ENCODE data around the gene DOCK9.
"Not testable (repeated sequence)": the region's sequence is repeated elsewhere in the genome, so short reads cannot be mapped to it uniquely, and the experiment has no call there.

DOCK9 gene

DNA sequence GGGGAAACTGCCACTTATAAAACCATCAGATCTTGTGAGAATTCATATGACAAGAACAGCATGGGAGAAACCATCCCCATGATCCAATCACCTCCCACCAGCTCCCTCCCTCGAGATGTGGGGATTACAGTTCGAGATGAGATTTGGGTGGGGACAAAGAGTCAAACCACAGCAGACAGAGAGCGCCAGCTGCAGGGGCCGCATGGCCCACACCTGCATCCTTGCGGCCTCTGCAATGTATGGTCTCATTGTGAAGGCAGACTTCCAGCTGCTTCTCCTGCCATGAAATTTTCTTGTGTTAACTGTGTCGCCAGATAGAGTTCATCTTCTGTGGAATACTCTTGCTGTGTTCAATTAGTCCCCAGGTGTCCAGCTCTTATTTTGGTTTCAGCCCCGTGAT, 208.1 kb downstream of the DOCK9 start:
- Histone ChIP-seq H3K27me3 (ENCODE audit: control insufficient read depth in 2 of 2, insufficient read depth in 2 of 2, low read length in 2 of 2) (no peaks in the 10 kb centered on the region), H3K9me3 (ENCODE audit: control insufficient read depth in 2 of 2, low read length in 2 of 2) (peaks cover 0 to 4% of the 10 kb centered on the region in 2 donors), H3K36me3 (ENCODE audit: control insufficient read depth in 2 of 2, insufficient read depth in 2 of 2, low read length in 2 of 2) (no peaks in the 10 kb centered on the region), H3K4me3 (ENCODE audit: low read length in 2 of 2) (no peak overlapping the region), H3K4me1 (ENCODE audit: control insufficient read depth in 2 of 2, insufficient read depth in 2 of 2, low read length in 2 of 2) (peaks cover 3 to 9% of the 10 kb centered on the region in 2 donors), H3K9ac (ENCODE audit: low read depth in 1 of 2, low read length in 2 of 2) (no peak overlapping the region), H3K27ac (ENCODE audit: low read depth in 2 of 2, low read length in 2 of 2) (no peak overlapping the region)

DNA sequence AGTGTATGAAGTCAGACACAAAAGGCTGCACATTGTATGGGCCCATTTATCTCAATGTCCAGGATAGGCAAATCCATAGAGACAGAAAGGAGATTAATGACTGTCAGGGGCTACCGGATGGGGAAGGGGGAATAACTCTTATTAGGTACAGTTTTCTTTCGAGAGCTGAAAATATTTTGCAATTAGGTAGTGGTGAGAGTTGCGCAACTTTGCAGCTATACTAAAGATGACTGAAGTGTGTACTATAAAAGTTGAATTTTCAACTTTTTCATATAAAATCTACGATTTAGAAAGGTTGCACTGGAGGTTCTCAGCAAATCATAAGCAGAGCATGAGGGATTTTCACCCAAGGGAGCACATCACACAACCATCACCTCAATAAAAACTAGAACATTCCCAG, 209.3 kb downstream of the DOCK9 start:
- H3K4me3 ChIP-seq (ENCODE audit: low read length in 2 of 2) = no peak overlapping the region
- no peaks in the 10 kb centered on the region for H3K36me3 ChIP-seq (ENCODE audit: control insufficient read depth in 2 of 2, insufficient read depth in 2 of 2, low read length in 2 of 2)
- H3K27me3 ChIP-seq (ENCODE audit: control insufficient read depth in 2 of 2, insufficient read depth in 2 of 2, low read length in 2 of 2) = no peaks in the 10 kb centered on the region
- H3K4me1 ChIP-seq (ENCODE audit: control insufficient read depth in 2 of 2, insufficient read depth in 2 of 2, low read length in 2 of 2) = peaks cover 3 to 9% of the 10 kb centered on the region in 2 donors
- peaks cover 0 to 4% of the 10 kb centered on the region in 2 donors for H3K9me3 ChIP-seq (ENCODE audit: control insufficient read depth in 2 of 2, low read length in 2 of 2)
- H3K9ac ChIP-seq (ENCODE audit: low read depth in 1 of 2, low read length in 2 of 2) = no peak overlapping the region
- no peak overlapping the region for H3K27ac ChIP-seq (ENCODE audit: low read depth in 2 of 2, low read length in 2 of 2)

DNA sequence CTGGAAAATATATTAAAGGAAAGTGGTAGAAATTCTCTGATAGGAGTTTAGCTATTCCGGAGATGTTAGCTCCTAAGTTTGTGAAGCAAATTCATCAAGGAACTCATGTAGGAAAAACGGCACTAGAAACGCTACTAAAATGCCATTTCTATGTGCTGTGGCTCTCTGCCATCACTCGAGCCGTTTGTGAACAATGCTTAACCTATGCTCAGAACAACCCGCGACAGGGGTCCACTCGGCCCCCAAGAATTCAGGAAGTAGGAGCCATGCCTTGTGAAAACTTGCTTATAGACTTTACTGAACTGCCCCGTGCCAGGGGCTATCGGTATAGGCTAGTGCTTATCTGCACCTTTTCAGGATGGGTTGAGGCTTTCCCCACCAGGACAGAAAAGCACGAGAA, 211.2 kb downstream of the DOCK9 start:
- Histone ChIP-seq H3K4me3 (ENCODE audit: low read length in 2 of 2) (no peak overlapping the region), H3K9ac (ENCODE audit: low read depth in 1 of 2, low read length in 2 of 2) (no peak overlapping the region), H3K27ac (ENCODE audit: low read depth in 2 of 2, low read length in 2 of 2) (no peak overlapping the region)

DNA sequence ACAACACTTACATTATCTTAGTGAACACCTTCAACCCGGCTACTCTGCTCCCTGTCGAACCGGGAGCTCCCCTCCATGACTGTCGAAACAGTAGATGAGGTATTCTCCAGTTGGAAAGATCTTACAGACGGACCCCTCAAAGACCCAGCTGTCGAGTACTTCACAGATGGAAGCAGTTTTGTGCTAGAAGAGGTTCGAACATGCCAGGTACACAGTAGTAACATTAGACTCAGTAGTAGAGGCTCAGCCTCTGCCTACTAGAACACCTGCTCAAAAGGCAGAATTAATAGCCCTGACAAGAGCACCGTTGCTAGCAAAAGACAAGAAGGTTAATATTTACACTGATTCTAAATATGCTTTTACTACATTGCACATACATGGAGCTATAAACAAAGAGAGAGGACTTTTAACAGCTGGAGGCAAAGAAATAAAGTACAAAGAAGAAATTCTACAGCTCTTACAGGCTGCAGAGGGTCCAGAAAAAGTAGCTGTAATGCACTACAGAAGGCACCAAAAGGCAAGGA, 211.8 kb downstream of the DOCK9 start:
- Histone ChIP-seq H3K27me3 (ENCODE audit: control insufficient read depth in 2 of 2, insufficient read depth in 2 of 2, low read length in 2 of 2) (no peaks in the 10 kb centered on the region), H3K36me3 (ENCODE audit: control insufficient read depth in 2 of 2, insufficient read depth in 2 of 2, low read length in 2 of 2) (no peaks in the 10 kb centered on the region), H3K9ac (ENCODE audit: low read depth in 1 of 2, low read length in 2 of 2) (no peak overlapping the region), H3K9me3 (ENCODE audit: control insufficient read depth in 2 of 2, low read length in 2 of 2) (peaks cover 0 to 4% of the 10 kb centered on the region in 2 donors), H3K4me3 (ENCODE audit: low read length in 2 of 2) (peak overlapping the region in 1 of 2 donors; percentile 13), H3K27ac (ENCODE audit: low read depth in 2 of 2, low read length in 2 of 2) (no peak overlapping the region), H3K4me1 (ENCODE audit: control insufficient read depth in 2 of 2, insufficient read depth in 2 of 2, low read length in 2 of 2) (peaks cover 0 to 5% of the 10 kb centered on the region in 2 donors)

More for the DNA sequence above, 211.2 kb downstream of the DOCK9 start:
- Histone ChIP-seq H3K4me1 (ENCODE audit: control insufficient read depth in 2 of 2, insufficient read depth in 2 of 2, low read length in 2 of 2) (peaks cover under 1 to 6% of the 10 kb centered on the region in 2 donors), H3K36me3 (ENCODE audit: control insufficient read depth in 2 of 2, insufficient read depth in 2 of 2, low read length in 2 of 2) (no peaks in the 10 kb centered on the region), H3K9me3 (ENCODE audit: control insufficient read depth in 2 of 2, low read length in 2 of 2) (peaks cover 0 to 4% of the 10 kb centered on the region in 2 donors), H3K27me3 (ENCODE audit: control insufficient read depth in 2 of 2, insufficient read depth in 2 of 2, low read length in 2 of 2) (no peaks in the 10 kb centered on the region)

DNA sequence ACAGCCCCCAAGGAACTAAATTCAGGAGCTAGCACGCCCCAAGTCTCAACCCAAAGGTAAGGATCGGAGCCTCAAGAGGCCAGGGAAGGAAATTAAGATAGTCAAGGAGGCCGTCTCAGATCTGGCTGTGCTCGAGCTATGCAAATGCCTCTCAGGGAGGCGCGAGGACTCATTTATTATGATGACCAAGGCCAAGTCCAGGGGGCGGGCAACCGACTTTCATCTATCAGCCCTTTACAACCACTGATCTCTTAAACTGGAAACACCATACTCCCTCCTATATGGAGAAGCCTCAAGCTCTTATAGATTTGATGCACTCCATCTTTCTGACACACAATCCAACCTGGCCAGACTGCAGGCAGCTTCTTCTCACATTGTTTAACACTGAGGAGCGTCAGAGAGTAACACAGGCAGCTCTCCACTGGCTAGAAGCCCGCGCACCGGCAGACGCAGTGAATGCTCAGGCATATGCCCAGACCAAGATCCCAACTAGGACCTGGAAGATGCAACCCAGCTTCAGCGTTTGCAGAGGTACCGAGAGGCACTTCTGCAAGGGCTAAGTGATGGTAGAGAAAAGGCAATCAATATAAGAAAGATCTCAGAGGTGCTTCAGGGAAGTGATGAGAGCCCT, 215.8 kb downstream of the DOCK9 start:
- Histone ChIP-seq H3K9ac (ENCODE audit: low read depth in 1 of 2, low read length in 2 of 2) (no peak overlapping the region), H3K27me3 (ENCODE audit: control insufficient read depth in 2 of 2, insufficient read depth in 2 of 2, low read length in 2 of 2) (no peaks in the 10 kb centered on the region), H3K9me3 (ENCODE audit: control insufficient read depth in 2 of 2, low read length in 2 of 2) (no peaks in the 10 kb centered on the region), H3K4me1 (ENCODE audit: control insufficient read depth in 2 of 2, insufficient read depth in 2 of 2, low read length in 2 of 2) (peaks cover 0 to 5% of the 10 kb centered on the region in 2 donors), H3K36me3 (ENCODE audit: control insufficient read depth in 2 of 2, insufficient read depth in 2 of 2, low read length in 2 of 2) (no peaks in the 10 kb centered on the region), H3K27ac (ENCODE audit: low read depth in 2 of 2, low read length in 2 of 2) (no peak overlapping the region), H3K4me3 (ENCODE audit: low read length in 2 of 2) (peak overlapping the region; percentile 17 to 63)

DNA sequence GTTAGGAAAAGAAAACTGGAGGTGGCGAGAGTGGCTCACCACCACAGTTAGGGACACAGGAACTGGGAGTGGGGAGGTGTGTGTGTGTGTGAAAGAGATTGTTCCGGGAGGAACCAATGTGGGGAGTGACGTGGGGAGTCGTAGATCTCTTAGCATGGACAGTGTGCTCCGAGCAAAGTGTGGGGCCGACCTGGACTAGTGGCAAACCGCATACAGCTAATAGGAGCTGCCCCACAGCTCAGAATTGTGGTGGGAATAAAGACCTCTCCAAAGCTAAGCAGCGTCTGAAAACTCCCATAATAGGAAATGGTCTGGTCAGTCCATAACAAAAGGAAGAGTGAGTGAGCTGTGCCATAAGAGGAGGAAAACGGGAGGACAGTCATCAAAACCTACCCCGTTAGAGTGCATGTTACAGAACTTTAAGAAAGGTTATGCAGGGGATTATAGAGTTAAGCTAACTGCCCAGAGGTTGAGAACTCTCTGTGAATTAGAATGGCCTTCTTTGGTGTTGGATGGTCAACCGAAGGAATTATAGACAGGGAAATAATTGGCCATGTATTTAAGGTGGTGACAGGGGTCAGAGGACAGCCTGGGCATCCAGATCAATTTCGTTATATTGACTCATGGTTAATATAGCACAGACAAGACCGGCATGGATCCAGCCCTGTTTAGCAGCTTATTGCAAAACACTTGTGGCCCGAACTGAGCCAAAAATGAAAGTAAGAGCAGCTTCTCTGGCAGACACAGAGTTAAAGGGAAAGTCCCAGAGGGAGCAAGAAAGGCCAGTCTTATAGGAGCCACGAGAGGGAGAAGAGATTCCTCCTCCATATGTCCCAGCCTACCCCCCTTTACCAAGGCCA, 216.5 kb downstream of the DOCK9 start:
- H3K9me3 ChIP-seq (ENCODE audit: control insufficient read depth in 2 of 2, low read length in 2 of 2) = no peaks in the 10 kb centered on the region
- H3K36me3 ChIP-seq (ENCODE audit: control insufficient read depth in 2 of 2, insufficient read depth in 2 of 2, low read length in 2 of 2) = no peaks in the 10 kb centered on the region
- H3K9ac ChIP-seq (ENCODE audit: low read depth in 1 of 2, low read length in 2 of 2) = no peak overlapping the region
- H3K27me3 ChIP-seq (ENCODE audit: control insufficient read depth in 2 of 2, insufficient read depth in 2 of 2, low read length in 2 of 2) = no peaks in the 10 kb centered on the region
- H3K4me3 ChIP-seq (ENCODE audit: low read length in 2 of 2) = peak overlapping the region; percentile 17 to 63
- peaks cover 0 to 5% of the 10 kb centered on the region in 2 donors for H3K4me1 ChIP-seq (ENCODE audit: control insufficient read depth in 2 of 2, insufficient read depth in 2 of 2, low read length in 2 of 2)
- H3K27ac ChIP-seq (ENCODE audit: low read depth in 2 of 2, low read length in 2 of 2) = no peak overlapping the region

DNA sequence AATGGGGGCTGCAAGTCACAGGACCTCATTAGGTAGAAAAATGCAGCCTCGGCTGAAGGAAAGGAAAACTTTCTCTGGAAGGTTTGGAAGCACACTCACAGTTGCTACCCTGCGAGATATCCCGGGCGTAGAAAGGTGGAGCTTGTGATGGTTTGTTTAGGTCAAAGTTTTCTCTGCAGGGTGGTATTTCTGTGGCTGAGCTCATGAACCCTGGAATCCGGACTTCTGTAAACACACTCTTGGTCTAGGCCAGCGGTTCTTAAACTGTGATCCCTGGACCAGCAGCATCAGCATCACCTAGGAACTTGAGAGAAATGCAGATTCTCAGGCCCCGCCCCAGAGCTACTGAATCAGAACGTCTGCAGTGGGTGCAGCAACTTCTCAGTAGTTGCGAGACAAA, 222.1 kb downstream of the DOCK9 start:
- Histone ChIP-seq H3K9me3 (ENCODE audit: control insufficient read depth in 2 of 2, low read length in 2 of 2) (no peaks in the 10 kb centered on the region), H3K27ac (ENCODE audit: low read depth in 2 of 2, low read length in 2 of 2) (no peak overlapping the region), H3K27me3 (ENCODE audit: control insufficient read depth in 2 of 2, insufficient read depth in 2 of 2, low read length in 2 of 2) (peaks cover 9 to 23% of the 10 kb centered on the region in 2 donors), H3K4me3 (ENCODE audit: low read length in 2 of 2) (no peak overlapping the region), H3K9ac (ENCODE audit: low read depth in 1 of 2, low read length in 2 of 2) (no peak overlapping the region), H3K4me1 (ENCODE audit: control insufficient read depth in 2 of 2, insufficient read depth in 2 of 2, low read length in 2 of 2) (peaks cover 6 to 8% of the 10 kb centered on the region in 2 donors), H3K36me3 (ENCODE audit: control insufficient read depth in 2 of 2, insufficient read depth in 2 of 2, low read length in 2 of 2) (no peaks in the 10 kb centered on the region)

DNA sequence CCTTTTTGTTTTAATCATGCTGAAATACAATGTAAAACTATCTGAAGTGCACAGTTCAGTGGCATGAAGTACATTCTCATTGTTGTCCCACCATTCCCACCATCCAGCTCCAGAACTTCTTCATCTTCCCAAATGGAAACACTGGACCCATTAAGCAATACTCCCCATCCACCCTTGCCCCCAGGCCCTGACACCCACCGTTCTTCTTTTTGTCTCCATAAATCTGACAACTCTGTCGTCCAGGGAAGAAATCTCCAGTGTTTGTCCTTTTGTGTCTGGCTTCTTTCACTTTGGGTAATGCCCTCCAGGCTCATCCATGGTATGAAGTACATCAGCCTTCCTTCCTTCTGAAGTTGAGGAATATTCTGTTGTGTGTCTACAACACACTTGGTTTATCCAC, 222.7 kb downstream of the DOCK9 start:
- Histone ChIP-seq H3K9ac (ENCODE audit: low read depth in 1 of 2, low read length in 2 of 2) (no peak overlapping the region), H3K4me3 (ENCODE audit: low read length in 2 of 2) (no peak overlapping the region), H3K9me3 (ENCODE audit: control insufficient read depth in 2 of 2, low read length in 2 of 2) (no peaks in the 10 kb centered on the region), H3K27me3 (ENCODE audit: control insufficient read depth in 2 of 2, insufficient read depth in 2 of 2, low read length in 2 of 2) (peaks cover 13 to 27% of the 10 kb centered on the region in 2 donors), H3K36me3 (ENCODE audit: control insufficient read depth in 2 of 2, insufficient read depth in 2 of 2, low read length in 2 of 2) (no peaks in the 10 kb centered on the region), H3K4me1 (ENCODE audit: control insufficient read depth in 2 of 2, insufficient read depth in 2 of 2, low read length in 2 of 2) (peaks cover 6 to 8% of the 10 kb centered on the region in 2 donors), H3K27ac (ENCODE audit: low read depth in 2 of 2, low read length in 2 of 2) (no peak overlapping the region)

DNA sequence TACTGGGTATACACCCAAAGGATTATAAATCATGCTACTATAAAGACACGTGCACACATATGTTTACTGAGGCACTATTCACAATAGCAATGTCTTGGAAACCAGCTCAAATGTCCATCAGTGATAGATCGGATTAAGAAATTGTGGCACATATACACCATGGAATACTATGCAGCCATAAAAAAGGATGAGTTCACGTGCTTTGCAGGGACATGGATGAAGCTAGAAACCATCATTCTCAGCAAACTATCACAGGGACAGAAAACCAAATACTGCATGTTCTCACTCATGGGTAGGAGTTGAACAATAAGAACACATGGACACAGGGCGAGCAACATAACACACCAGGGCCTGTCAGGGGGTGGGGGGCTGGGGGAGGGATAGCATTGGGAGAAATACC, 223.4 kb downstream of the DOCK9 start:
- H3K36me3 ChIP-seq (ENCODE audit: control insufficient read depth in 2 of 2, insufficient read depth in 2 of 2, low read length in 2 of 2); H3K4me3 ChIP-seq (ENCODE audit: low read length in 2 of 2); H3K9me3 ChIP-seq (ENCODE audit: control insufficient read depth in 2 of 2, low read length in 2 of 2); H3K9ac ChIP-seq (ENCODE audit: low read depth in 1 of 2, low read length in 2 of 2); H3K4me1 ChIP-seq (ENCODE audit: control insufficient read depth in 2 of 2, insufficient read depth in 2 of 2, low read length in 2 of 2); H3K27ac ChIP-seq (ENCODE audit: low read depth in 2 of 2, low read length in 2 of 2): not testable (repeated sequence)
- H3K27me3 ChIP-seq (ENCODE audit: control insufficient read depth in 2 of 2, insufficient read depth in 2 of 2, low read length in 2 of 2) = peaks cover 13 to 27% of the 10 kb centered on the region in 2 donors
